Esophagus squamous epithelium (tissue), 5 donors: ENCODE measurements around the gene PGAP2. TPM values are rescaled to one million over a fixed set of nuclear protein-coding genes. Genes with fewer than 3 reads are reported as not detected.

Source experiments
- DNase-seq: peaks from one replicate; lab custom pipeline; 2025; lab: John Stamatoyannopoulos, UW
- H3K27ac ChIP-seq, 4 donors: fragments of 200-600 bp; sonication (generic); one replicate each; pipeline ENCODE4 v1.5.1; 2016 to 2019; ENCODE audit warnings: mild to moderate bottlenecking in 1 of 4
- H3K27me3 ChIP-seq, 4 donors: fragments of 200-600 bp; sonication (generic); 1 replicate in 3 of 4; 2 replicates in 1 of 4; pipeline versions ENCODE4 v1.5.1 to v1.6.0; 2017 to 2021; ENCODE audit warnings: antibody characterized with exemption in 1 of 4
- H3K36me3 ChIP-seq, 3 donors: fragments of 200-600 bp; sonication (generic); one replicate each; pipeline ENCODE4 v1.5.1; 2016 to 2019
- H3K4me1 ChIP-seq, 3 donors: fragments of 200-600 bp; sonication (generic); one replicate each; pipeline ENCODE4 v1.5.1; 2017 to 2019
- H3K4me3 ChIP-seq, 4 donors: fragments of 200-600 bp; sonication (generic); 1 replicate in 3 of 4; 2 replicates in 1 of 4; pipeline ENCODE4 v1.5.1; 2016 to 2019; ENCODE audit warnings: mild to moderate bottlenecking in 2 of 4, moderate library complexity in 1 of 4
- H3K9me3 ChIP-seq, 3 donors: fragments of 200-600 bp; sonication (generic); one replicate each; pipeline ENCODE4 v1.5.1; 2016 to 2019
- POLR2A ChIP-seq, 4 donors: fragments of 450-650 bp; IDR thresholded peaks; one replicate each; pipeline ENCODE4 v1.6.1; 2017; ENCODE audit warnings: antibody characterized with exemption in 4 of 4, mild to moderate bottlenecking in 4 of 4, moderate library complexity in 3 of 4
- WGBS, 2 donors: methylation state at CpG; one replicate each; pipeline ENCODE4 v1.1.5; 2018; 5-methylcytosine and 5-hydroxymethylcytosine counted together
- intact Hi-C: fragments of 100-400 bp; cut with DNase I; formaldehyde crosslinking; loops from one replicate; pipeline ENCODE4 v1.15.0; 2022
- total RNA-seq, 4 donors: library from RNA; depleted of rRNA; stranded (reverse); fragments of >200 nt; gene quantifications; one replicate each; pipeline ENCODE4 v1.1.0, GENCODE V29; 2016
- TF ChIP-seq, protein P1 (sequence below), 6 experiments: fragments of 450-650 bp in 4 of 6; fragments of 200-600 bp in 2 of 6; sonication (generic) in 2 of 6; IDR thresholded peaks; one replicate each; pipeline ENCODE4 v1.5.1; 2016 to 2019; ENCODE audit warnings: antibody characterized with exemption in 6 of 6, mild to moderate bottlenecking in 4 of 6, moderate library complexity in 4 of 6
- donor health status: DM: yes; HTN: yes; CAD: no.

Gene PGAP2
- total RNA-seq, 4 donors from 2014 or later, result 10.8 to 30.8 (median 27.5) TPM

DNA sequence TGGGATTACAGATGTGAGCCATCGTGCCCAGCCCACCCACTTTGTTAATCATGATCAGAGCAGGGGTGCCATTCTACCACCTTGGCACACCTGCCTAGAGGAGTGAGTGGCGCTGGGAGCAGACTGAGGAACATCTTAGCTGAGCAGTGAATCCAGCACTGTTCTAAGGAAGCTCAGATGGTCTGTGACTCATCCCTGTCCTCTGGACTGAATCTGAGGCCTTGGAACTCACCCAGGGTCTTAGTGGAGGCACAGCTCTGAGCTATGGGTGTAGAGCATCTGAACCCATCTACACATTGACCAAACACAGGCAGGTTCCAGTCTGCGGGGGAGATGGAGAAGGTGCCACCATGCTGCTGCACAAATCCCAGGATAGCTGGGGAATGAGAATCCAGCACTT is 14.9 kb downstream of the PGAP2 start:
- no peak for DNase-seq
- no peak overlapping the region for H3K27ac ChIP-seq
- H3K4me1 ChIP-seq, result peaks cover 0 to 17% (median 0%) of the 10 kb centered on the region in 3 donors
- H3K9me3 ChIP-seq, result no peaks in the 10 kb centered on the region
- TF ChIP-seq POLR2A (IDR thresholded peaks at IDR 0.05), result no peak
- TF ChIP-seq, protein P1, sequence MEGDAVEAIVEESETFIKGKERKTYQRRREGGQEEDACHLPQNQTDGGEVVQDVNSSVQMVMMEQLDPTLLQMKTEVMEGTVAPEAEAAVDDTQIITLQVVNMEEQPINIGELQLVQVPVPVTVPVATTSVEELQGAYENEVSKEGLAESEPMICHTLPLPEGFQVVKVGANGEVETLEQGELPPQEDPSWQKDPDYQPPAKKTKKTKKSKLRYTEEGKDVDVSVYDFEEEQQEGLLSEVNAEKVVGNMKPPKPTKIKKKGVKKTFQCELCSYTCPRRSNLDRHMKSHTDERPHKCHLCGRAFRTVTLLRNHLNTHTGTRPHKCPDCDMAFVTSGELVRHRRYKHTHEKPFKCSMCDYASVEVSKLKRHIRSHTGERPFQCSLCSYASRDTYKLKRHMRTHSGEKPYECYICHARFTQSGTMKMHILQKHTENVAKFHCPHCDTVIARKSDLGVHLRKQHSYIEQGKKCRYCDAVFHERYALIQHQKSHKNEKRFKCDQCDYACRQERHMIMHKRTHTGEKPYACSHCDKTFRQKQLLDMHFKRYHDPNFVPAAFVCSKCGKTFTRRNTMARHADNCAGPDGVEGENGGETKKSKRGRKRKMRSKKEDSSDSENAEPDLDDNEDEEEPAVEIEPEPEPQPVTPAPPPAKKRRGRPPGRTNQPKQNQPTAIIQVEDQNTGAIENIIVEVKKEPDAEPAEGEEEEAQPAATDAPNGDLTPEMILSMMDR (IDR thresholded peaks at IDR 0.05), result no peak
- intact Hi-C loops, result no loop called here
- no peaks in the 10 kb centered on the region for H3K27me3 ChIP-seq
- no peak overlapping the region for H3K4me3 ChIP-seq
- WGBS, 2 donors, result 100% methylated on average over 1 of the region's 3 CpGs
- H3K36me3 ChIP-seq, result peaks cover 4 to 47% (median 26%) of the 10 kb centered on the region in 3 donors

DNA sequence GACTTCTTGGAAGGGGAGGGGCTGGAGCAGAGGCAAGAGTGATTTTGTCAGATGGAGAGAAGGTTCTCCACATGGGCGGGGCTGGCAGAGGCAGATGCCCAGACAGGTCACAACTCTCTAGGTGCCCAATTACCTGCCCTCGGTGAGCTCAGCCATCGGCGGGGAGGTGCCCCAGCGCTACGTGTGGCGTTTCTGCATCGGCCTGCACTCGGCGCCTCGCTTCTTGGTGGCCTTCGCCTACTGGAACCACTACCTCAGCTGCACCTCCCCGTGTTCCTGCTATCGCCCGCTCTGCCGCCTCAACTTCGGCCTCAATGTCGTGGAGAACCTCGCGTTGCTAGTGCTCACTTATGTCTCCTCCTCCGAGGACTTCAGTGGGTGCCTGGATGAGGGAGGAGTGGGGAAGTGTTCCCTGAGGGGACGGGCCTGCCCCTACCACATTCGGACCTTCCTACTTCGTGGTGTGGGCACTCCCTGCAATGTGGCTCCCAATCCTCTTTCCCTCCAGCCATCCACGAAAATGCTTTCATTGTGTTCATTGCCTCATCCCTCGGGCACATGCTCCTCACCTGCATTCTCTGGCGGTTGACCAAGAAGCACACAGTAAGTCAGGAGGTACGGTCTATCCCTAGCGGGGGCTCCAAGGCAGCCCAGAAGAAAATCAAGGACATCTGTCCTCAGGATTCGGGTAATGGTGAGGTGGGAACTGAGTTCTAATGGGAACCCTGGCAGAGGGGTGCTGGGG is 15.6 kb downstream of the PGAP2 start:
- no peak overlapping the region for H3K4me3 ChIP-seq
- WGBS, 2 donors, result 91 to 93% methylated on average over 24 to 26 of the region's 30 CpGs
- no peak for DNase-seq
- no peaks in the 10 kb centered on the region for H3K9me3 ChIP-seq
- no peaks in the 10 kb centered on the region for H3K27me3 ChIP-seq
- peaks cover 0 to 17% (median 0%) of the 10 kb centered on the region in 3 donors for H3K4me1 ChIP-seq
- peaks cover 4 to 53% (median 26%) of the 10 kb centered on the region in 3 donors for H3K36me3 ChIP-seq
- H3K27ac ChIP-seq, result no peak overlapping the region
- no peak for TF ChIP-seq POLR2A (IDR thresholded peaks at IDR 0.05)
- TF ChIP-seq, protein P1 (IDR thresholded peaks at IDR 0.05), result no peak
- intact Hi-C loops, result no loop called here

DNA sequence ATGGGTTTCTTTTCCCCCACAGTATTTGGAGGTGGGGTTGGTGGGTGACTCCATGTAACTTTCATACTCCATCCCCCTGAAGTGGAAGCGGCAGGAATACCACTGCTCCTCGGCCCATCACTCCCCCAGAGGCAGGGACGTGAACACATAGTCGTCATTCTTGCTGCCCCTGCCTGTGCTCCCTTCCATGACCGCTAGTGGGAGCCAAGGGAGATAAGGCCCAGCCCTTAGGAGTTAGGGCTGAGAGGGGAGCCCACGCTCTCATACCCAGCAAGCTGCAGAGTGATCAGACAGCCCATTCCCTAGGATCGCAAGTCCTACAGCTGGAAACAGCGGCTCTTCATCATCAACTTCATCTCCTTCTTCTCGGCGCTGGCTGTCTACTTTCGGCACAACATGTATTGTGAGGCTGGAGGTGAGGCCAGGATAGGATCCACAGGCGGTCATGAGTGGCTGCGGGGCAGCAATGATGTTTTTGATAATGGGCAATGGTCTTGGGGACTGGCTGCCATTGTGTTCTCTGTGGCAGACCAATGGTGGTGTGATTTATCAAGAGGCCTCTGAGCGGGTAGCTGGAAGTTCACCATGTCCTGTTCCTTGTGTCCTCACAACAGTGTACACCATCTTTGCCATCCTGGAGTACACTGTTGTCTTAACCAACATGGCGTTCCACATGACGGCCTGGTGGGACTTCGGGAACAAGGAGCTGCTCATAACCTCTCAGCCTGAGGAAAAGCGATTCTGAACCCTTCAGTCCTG is 16.5 kb downstream of the PGAP2 start:
- no peaks in the 10 kb centered on the region for H3K27me3 ChIP-seq
- TF ChIP-seq, protein P1 (IDR thresholded peaks at IDR 0.05), result peak; percentile 42 to 73 (median 59)
- no peak for TF ChIP-seq POLR2A (IDR thresholded peaks at IDR 0.05)
- no peak overlapping the region for H3K4me3 ChIP-seq
- intact Hi-C loops, result no loop called here
- H3K36me3 ChIP-seq, result peaks cover 4 to 62% (median 33%) of the 10 kb centered on the region in 3 donors
- 73 to 76% methylated on average over 13 to 15 of the region's 18 CpGs for WGBS, 2 donors
- H3K27ac ChIP-seq, result no peak overlapping the region
- no peaks in the 10 kb centered on the region for H3K9me3 ChIP-seq
- peaks cover 0 to 15% (median 0%) of the 10 kb centered on the region in 3 donors for H3K4me1 ChIP-seq
- no peak for DNase-seq

DNA sequence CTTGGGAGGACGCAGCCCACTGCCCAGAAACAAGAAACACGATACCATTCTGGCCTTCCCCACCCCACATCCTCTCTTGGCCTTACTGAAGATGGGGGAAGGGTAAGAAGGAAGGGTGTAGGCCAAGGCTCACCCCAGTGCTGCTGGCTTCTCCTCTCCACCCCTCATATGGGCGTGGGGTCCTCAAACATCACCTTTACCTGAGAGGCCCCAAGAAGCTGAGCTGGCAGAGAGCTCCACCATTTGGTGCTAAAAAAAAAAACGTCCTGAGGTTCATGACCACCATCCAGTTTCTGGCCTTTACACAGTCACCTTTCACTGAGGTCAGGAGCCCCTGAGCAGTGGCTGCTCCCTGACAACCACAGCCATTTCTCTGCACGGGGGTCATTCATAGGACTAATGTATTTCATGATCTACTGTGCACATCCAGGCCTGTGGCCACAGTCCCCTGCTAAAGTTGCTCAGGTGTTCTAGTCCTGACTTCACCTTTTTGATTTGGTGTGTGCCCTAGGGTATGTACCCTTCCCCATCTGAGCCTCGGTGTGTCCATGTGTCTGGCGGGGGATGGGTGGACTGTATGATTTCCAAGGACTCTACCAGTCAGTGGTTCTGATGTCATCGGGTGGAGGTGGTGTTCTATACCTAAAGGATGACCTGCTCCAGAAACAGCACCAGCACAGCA is 17.3 kb downstream of the PGAP2 start:
- Histone ChIP-seq H3K36me3 (peaks cover 4 to 70% (median 33%) of the 10 kb centered on the region in 3 donors), H3K27ac (no peak overlapping the region), H3K27me3 (no peaks in the 10 kb centered on the region), H3K4me3 (no peak overlapping the region), H3K4me1 (peaks cover 0 to 14% (median 0%) of the 10 kb centered on the region in 3 donors), H3K9me3 (no peaks in the 10 kb centered on the region)
- DNase-seq, result no peak
- TF ChIP-seq POLR2A (IDR thresholded peaks at IDR 0.05), result no peak
- TF ChIP-seq, protein P1 (IDR thresholded peaks at IDR 0.05), result no peak
- WGBS, 2 donors, result 58 to 63% methylated on average over 4 to 5 of the region's 8 CpGs
- intact Hi-C loops, result no loop called here
